Measurements from ENCODE around the gene IGFBP4. TPM values are rescaled to one million over a fixed set of nuclear protein-coding genes. Genes with fewer than 3 reads are reported as not detected.

Gene IGFBP4
- total RNA-seq, 1 donor from 2014 or later: 56.7 TPM

DNA sequence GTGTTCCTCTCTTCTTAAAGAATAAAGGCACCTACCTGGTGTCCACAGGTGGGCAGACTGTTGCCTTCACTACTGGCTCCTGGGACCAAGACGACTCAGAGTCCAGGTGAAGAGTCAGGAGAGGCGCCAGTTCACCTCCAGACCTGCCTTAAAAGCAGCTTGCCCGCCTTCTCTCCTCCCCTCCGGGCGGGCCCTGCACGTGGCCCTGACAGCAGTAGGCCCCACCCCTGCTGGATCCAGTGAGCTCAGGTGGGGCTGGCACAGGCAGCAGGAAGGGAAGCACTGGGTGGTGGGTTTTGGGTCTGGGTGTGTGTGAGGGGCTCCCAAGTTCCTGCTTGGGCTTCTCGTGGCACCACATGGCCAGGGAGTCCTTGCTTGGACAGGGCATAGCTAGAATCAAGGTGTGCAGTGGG, 58.3 kb downstream of the IGFBP4 start, which contains the start of gene TNS4:
Gene TNS4, minus strand, starts transcription at position 125 of the 413 bp plus-strand sequence. CDS start 5,198 bp downstream, outside the sequence.
- H3K27ac Mint-ChIP-seq (ENCODE audit: unreplicated experiment): no peak within 1 kb of the TSS
- no peaks in the 10 kb centered on the region for H3K9me3 Mint-ChIP-seq
- peaks cover 10% of the 10 kb centered on the region for H3K4me1 Mint-ChIP-seq
- TF ChIP-seq CTCF (conservative IDR thresholded peaks at IDR 0.05): no peak
- DNase-seq (ENCODE audit: low read depth, low spot score): no peak
- no peaks in the 10 kb centered on the region for H3K36me3 Mint-ChIP-seq (ENCODE audit: low read depth)
- no peak within 1 kb of the TSS for H3K4me3 Mint-ChIP-seq
- no peaks in the 10 kb centered on the region for H3K27me3 Mint-ChIP-seq (ENCODE audit: low read depth)

DNA sequence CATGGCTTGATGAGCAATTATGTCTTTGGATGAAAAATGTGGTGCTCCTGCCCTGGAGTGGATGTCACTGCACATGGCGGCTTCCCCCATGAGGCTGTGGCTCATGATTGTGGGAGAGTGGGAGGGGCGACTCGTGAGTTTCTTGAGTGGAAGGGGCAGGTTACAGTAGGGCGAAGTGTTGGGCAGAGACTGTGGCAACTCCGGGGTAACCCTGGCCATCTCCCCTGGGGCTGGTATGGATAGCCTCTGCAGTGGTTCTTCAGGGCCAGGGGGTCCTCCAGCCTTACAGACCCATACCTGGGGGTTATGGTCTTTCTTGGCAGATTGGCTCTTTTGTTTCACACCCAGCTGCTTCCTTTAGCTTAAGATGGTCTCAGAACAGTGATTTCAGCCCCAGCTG, 59.5 kb downstream of the IGFBP4 start:
- Mint-ChIP-seq H3K9me3 (no peaks in the 10 kb centered on the region), H3K27me3 (ENCODE audit: low read depth) (no peaks in the 10 kb centered on the region), H3K27ac (ENCODE audit: unreplicated experiment) (no peak overlapping the region), H3K4me3 (no peak overlapping the region), H3K36me3 (ENCODE audit: low read depth) (no peaks in the 10 kb centered on the region), H3K4me1 (peaks cover 10% of the 10 kb centered on the region)
- no peak for TF ChIP-seq CTCF (conservative IDR thresholded peaks at IDR 0.05)
- DNase-seq (ENCODE audit: low read depth, low spot score): no peak

- Mint-ChIP-seq H3K27me3 (ENCODE audit: low read depth) (no peaks in the 10 kb centered on the region), H3K36me3 (ENCODE audit: low read depth) (no peaks in the 10 kb centered on the region), H3K27ac (ENCODE audit: unreplicated experiment) (no peak overlapping the region), H3K4me1 (peaks cover 10% of the 10 kb centered on the region), H3K4me3 (no peak overlapping the region), H3K9me3 (no peaks in the 10 kb centered on the region)
- TF ChIP-seq CTCF (conservative IDR thresholded peaks at IDR 0.05): no peak
- DNase-seq (ENCODE audit: low read depth, low spot score): no peak
These were observed 59.9 kb downstream of the IGFBP4 start for GRCh38 chr17:40503154-40503553.

GRCh38 chr17:40506786-40507185, 63.5 kb downstream of the IGFBP4 start:
- H3K4me1 Mint-ChIP-seq: no peaks in the 10 kb centered on the region
- no peak for TF ChIP-seq CTCF (conservative IDR thresholded peaks at IDR 0.05)
- no peaks in the 10 kb centered on the region for H3K9me3 Mint-ChIP-seq
- no peaks in the 10 kb centered on the region for H3K36me3 Mint-ChIP-seq (ENCODE audit: low read depth)
- DNase-seq (ENCODE audit: low read depth, low spot score): no peak
- H3K27ac Mint-ChIP-seq (ENCODE audit: unreplicated experiment): no peak overlapping the region
- H3K4me3 Mint-ChIP-seq: no peak overlapping the region
- H3K27me3 Mint-ChIP-seq (ENCODE audit: low read depth): no peaks in the 10 kb centered on the region

Other genes with a start within 250 kb of the IGFBP4 start
- 28.7 and 30.2 TPM in 2 replicates for gene WIPF2, start 224.1 kb upstream of the IGFBP4 start, total RNA-seq
- gene CDC6, start 155.6 kb upstream of the IGFBP4 start, total RNA-seq: 94.5 and 104 TPM in 2 replicates
- 22.3 and 25.9 TPM in 2 replicates for gene RARA, start 134.3 kb upstream of the IGFBP4 start, total RNA-seq
- gene GJD3, start 78.7 kb upstream of the IGFBP4 start, total RNA-seq: 0.34 TPM in 1 of 2 replicates, not detected in the other
- gene TOP2A, start 25.6 kb upstream of the IGFBP4 start, total RNA-seq: 295 and 302 TPM in 2 replicates
- gene TNS4, start 58.2 kb downstream of the IGFBP4 start, total RNA-seq: not detected in 2 replicates
- 0.32 and 0.33 TPM in 2 replicates for gene CCR7, start 122.0 kb downstream of the IGFBP4 start, total RNA-seq
- gene SMARCE1, start 204.4 kb downstream of the IGFBP4 start, total RNA-seq: 205 and 240 TPM in 2 replicates
- 0.23 TPM in 1 of 2 replicates, not detected in the other for gene KRT222, start 221.7 kb downstream of the IGFBP4 start, total RNA-seq

Data from neural crest cell (in vitro differentiated cells).